K562 (cell line): ENCODE measurements around the gene KAZN. TPM values are rescaled to one million over a fixed set of nuclear protein-coding genes. Genes with fewer than 3 reads are reported as not detected.

ENCODE experiments used
- ATAC-seq: fragments of 200-7000 bp; cut with Tn5 transposase; 3 replicates; pipeline ENCODE4 v1.9.1; 2020; ENCODE audit warnings: moderate library complexity
- BruUV-seq: library from RNA; stranded (reverse); fragments of 400-500 nt; replicated peaks from 2 replicates; lab custom pipeline; 2021; lab: Mats Ljungman, UMichigan
- CTCF ChIA-PET: fragments of 300-600 bp; formaldehyde crosslinking; extraction: SDS; loops from one replicate; lab custom pipeline; 2021; ENCODE audit warnings: low intra/inter-chr PET ratio; lab: Yijun Ruan, JAX
- POLR2A ChIA-PET: fragments of 300-600, 350-650 bp; sonication (Branson Sonifier 250); formaldehyde crosslinking; extraction: SDS; loops from one replicate; lab custom pipeline; 2021; ENCODE audit warnings: antibody characterized with exemption, inconsistent platforms; lab: Yijun Ruan, JAX
- DNase-seq, 4 experiments: peaks; one replicate each; pipeline versions ENCODE4 v3.0.0 to v3.0.0-alpha.2; 2011 to 2018; ENCODE audit warnings: low spot score in 3 of 4, mixed read lengths in 3 of 4; ENCODE audit errors: extremely low read depth in 1 of 4
- FAIRE-seq: peaks from 2 replicates; lab custom pipeline; 2011; peaks lifted over from hg19 to GRCh38; lab: Jason Lieb, UNC
- H2AFZ ChIP-seq: 2 replicates; pipeline ENCODE4 v1.6.0; 2011; ENCODE audit warnings: low read depth, low read length, control low read depth, inconsistent platforms
- H3K27ac ChIP-seq: fragments of 200-600 bp; 3 replicates; pipeline ENCODE4 v1.8.0; 2011; ENCODE audit warnings: low read depth, mild to moderate bottlenecking, control low read depth, inconsistent platforms, low read length, moderate library complexity, mixed read lengths; ENCODE audit errors: extremely low read depth
- H3K27me3 ChIP-seq, 2 experiments: fragments of 300-600 bp in 1 of 2; 2 replicates in 1 of 2; 3 replicates in 1 of 2; pipeline versions ENCODE4 v1.6.0 to v1.8.0; 2011; ENCODE audit warnings: inconsistent platforms in 2 of 2, low read length in 2 of 2, mild to moderate bottlenecking in 1 of 2, mixed read lengths in 1 of 2, moderate library complexity in 1 of 2; ENCODE audit not compliant: control insufficient read depth in 2 of 2, insufficient read depth in 2 of 2
- H3K36me3 ChIP-seq: fragments of 300-600 bp; 3 replicates; pipeline ENCODE4 v1.8.0; 2011; ENCODE audit warnings: mild to moderate bottlenecking, low read length, inconsistent platforms; ENCODE audit not compliant: control insufficient read depth, insufficient read depth
- H3K4me1 ChIP-seq, 2 experiments: fragments of 200-600 bp in 1 of 2; replicated peaks in 1 of 2; 2 replicates in 1 of 2; 3 replicates in 1 of 2; pipeline versions ENCODE4 v1.5.1 to v1.8.0; 2011; ENCODE audit warnings: inconsistent platforms in 2 of 2, low read length in 2 of 2, mild to moderate bottlenecking in 1 of 2, mixed read lengths in 1 of 2, moderate library complexity in 1 of 2; ENCODE audit not compliant: control insufficient read depth in 2 of 2, insufficient read depth in 2 of 2
- H3K4me2 ChIP-seq: 2 replicates; pipeline ENCODE4 v1.6.1; 2011; ENCODE audit warnings: low read length, control low read depth, inconsistent platforms, mixed read lengths; ENCODE audit not compliant: insufficient read depth
- H3K4me3 ChIP-seq: fragments of 200-600 bp; sonication (generic), shearing (Covaris generic); 2 replicates; pipeline ENCODE4 v1.5.1; 2016; ENCODE audit warnings: control low read depth, inconsistent platforms
- H3K79me2 ChIP-seq: fragments of 200-600 bp; 3 replicates; pipeline ENCODE4 v1.8.0; 2011; ENCODE audit warnings: low read length, inconsistent platforms; ENCODE audit not compliant: control insufficient read depth, insufficient read depth
- H3K9ac ChIP-seq, 2 experiments: 2 replicates each; pipeline versions ENCODE4 v1.6.0 to v1.6.1; 2011; ENCODE audit warnings: low read depth in 2 of 2, low read length in 2 of 2, control low read depth in 1 of 2, inconsistent platforms in 1 of 2, mild to moderate bottlenecking in 1 of 2, mixed read lengths in 1 of 2; ENCODE audit not compliant: insufficient read depth in 1 of 2
- H3K9me1 ChIP-seq: one replicate; pipeline ENCODE4 v1.6.0; 2011; ENCODE audit warnings: inconsistent platforms, mild to moderate bottlenecking, low read length, moderate library complexity; ENCODE audit not compliant: control insufficient read depth, insufficient read depth
- H3K9me3 ChIP-seq: replicated peaks from 2 replicates; pipeline ENCODE4 v1.5.1; 2011; ENCODE audit warnings: low read depth, low read length, inconsistent platforms; ENCODE audit not compliant: control insufficient read depth, insufficient read depth
- H4K20me1 ChIP-seq: replicated peaks from 2 replicates; pipeline ENCODE4 v1.6.1; 2011; ENCODE audit warnings: low read length, inconsistent platforms, mixed read lengths; ENCODE audit not compliant: control insufficient read depth, insufficient read depth
- ARHGAP35 ChIP-seq: fragments of 450-650 bp; IDR thresholded peaks from 2 replicates; pipeline ENCODE4 v1.6.1; 2018; ENCODE audit not compliant: partially characterized antibody
- CTBP1 ChIP-seq: fragments of 450-650 bp; IDR thresholded peaks from 2 replicates; pipeline ENCODE4 v1.6.1; 2016; ENCODE audit warnings: borderline replicate concordance
- ELF4 ChIP-seq: fragments of 450-650 bp; formaldehyde crosslinking; IDR thresholded peaks from 2 replicates; pipeline ENCODE4 v1.4.0; 2022; ENCODE audit warnings: missing genetic modification characterization
- FOXK1 ChIP-seq: sonication (generic); formaldehyde crosslinking; IDR thresholded peaks from 2 replicates; pipeline ENCODE4 v1.8.0; 2022; ENCODE audit warnings: missing genetic modification reagents, mild to moderate bottlenecking, borderline replicate concordance
- NFE2L1 ChIP-seq: fragments of 450-650 bp; IDR thresholded peaks from 2 replicates; pipeline ENCODE4 v1.6.1; 2016; ENCODE audit warnings: missing genetic modification characterization, low read depth, mild to moderate bottlenecking, missing compliant biosample characterization, moderate library complexity, borderline replicate concordance
- RBM22 ChIP-seq: fragments of 200-400 bp; formaldehyde crosslinking; IDR thresholded peaks from 2 replicates; pipeline ENCODE4 v1.6.1; 2018; ENCODE audit warnings: low read length, low read depth; ENCODE audit not compliant: poor library complexity, severe bottlenecking
- ZNF512 ChIP-seq: IDR thresholded peaks from 2 replicates; pipeline ENCODE4 v1.6.1; 2016; ENCODE audit warnings: missing genetic modification characterization, missing compliant biosample characterization
- ZNF740 ChIP-seq, 3 experiments: fragments of 200-800 bp in 1 of 3; sonication (Bioruptor generic) in 1 of 3; sonication (generic) in 1 of 3; formaldehyde crosslinking in 1 of 3; IDR thresholded peaks; 2 replicates each; pipeline versions ENCODE4 v1.6.1 to v1.8.0; 2016 to 2022; ENCODE audit warnings: mild to moderate bottlenecking in 2 of 3, missing compliant biosample characterization in 2 of 3, missing genetic modification characterization in 2 of 3, missing genetic modification reagents in 1 of 3
- WGBS: fragments of 100-300 bp; shearing (Covaris generic); methylation state at CpG from one replicate; pipeline ENCODE4 v1.1.6; 2016; ENCODE audit warnings: low coverage, mixed read lengths; ENCODE audit not compliant: insufficient coverage; ENCODE audit errors: missing lambda C conversion rate; 5-methylcytosine and 5-hydroxymethylcytosine counted together
- in situ Hi-C: fragments of 300-500 bp; cut with MboI; formaldehyde crosslinking; loops from 4 replicates; pipeline ENCODE4 v1.15.0; 2018; ENCODE audit warnings: inconsistent platforms, mixed read lengths
- intact Hi-C: fragments of 100-400 bp; cut with micrococcal nuclease; formaldehyde crosslinking; loops from 2 replicates; pipeline ENCODE4 v1.14.2; 2022
- polyA plus RNA-seq, 8 experiments: library from polyadenylated mRNA; depleted of rRNA in 4 of 8; stranded (reverse) in 5 of 8; unstranded in 3 of 8; fragments of >200 nt; fragmentation: Nextera tagmentation in 2 of 8; fragmentation: Illumina TruSeq in 1 of 8; extraction: Ambion mirVana in 2 of 8; extraction: Trizol in 1 of 8; gene quantifications; 2 replicates each; pipeline versions ENCODE4 v1.2.1 to v1.2.3, GENCODE V29; 2011 to 2014; ENCODE audit warnings: inconsistent platforms in 1 of 8, missing spikeins in 1 of 8
- total RNA-seq, 7 experiments: library from RNA; depleted of rRNA in 6 of 7; stranded (reverse); fragments of >200 nt in 6 of 7; fragmentation: Illumina TruSeq in 2 of 7; extraction: Trizol in 2 of 7; gene quantifications; 2 replicates each; pipeline versions ENCODE4 v1.2.1 to v1.2.3, GENCODE V29; 2011 to 2021; ENCODE audit warnings: low replicate concordance in 1 of 7

The KAZN gene
- total and polyA plus RNA-seq, 9 of the 15 experiments (the other 6 are each of a cell fraction or from before 2014, with no cell fraction given) = 2.1 to 21.6 (median 5.4) TPM

- TF ChIP-seq CTBP1 (peak; percentile 45; the same call in 1 of the 2 replicates), FOXK1 (CRISPR knock-in tag) (no peak)
Observed at GRCh38 chr1:15100121-15100879, 501.8 kb downstream of the KAZN start (continued).

- no peak overlapping the region for H2AFZ ChIP-seq
- CTCF ChIA-PET = interaction anchor here (0.7 kb wide), 1 partner anchor 64 kb away, joined by 4 read pairs; no protein-coding TSS in a partner anchor
- no TSS peak for BruUV-seq
Observed at GRCh38 chr1:15100880-15101760, 502.6 kb downstream of the KAZN start.

More at GRCh38 chr1:15100880-15101760, 502.6 kb downstream of the KAZN start:
- no peak overlapping the region for H3K9ac ChIP-seq
- FAIRE-seq = no peak
- TF ChIP-seq NFE2L1 (tag) (no peak), ZNF740 (CRISPR knock-in tag; IDR thresholded peaks at IDR 0.05) (0 out of 2 replicates have a peak, but pooled peaks have one; percentile 1), ZNF740 (tag; IDR thresholded peaks at IDR 0.05) (no peak), ELF4 (CRISPR knock-in tag) (peak; percentile 48; the same call in 1 of the 2 replicates), RBM22 (no peak), ARHGAP35 (peak; percentile 8), ZNF512 (peak; percentile 76)
- H3K4me3 ChIP-seq = no peak overlapping the region
- in situ Hi-C loops = no loop called here
- H3K27me3 ChIP-seq = peaks cover 13 to 60% of the 10 kb centered on the region in 2 experiments; a peak in 4 of 5 replicates
- no peaks in the 10 kb centered on the region for H3K79me2 ChIP-seq
- peaks cover 0 to 2% of the 10 kb centered on the region in 2 experiments; a peak in 1 of 5 replicates for H3K4me1 ChIP-seq
- POLR2A ChIA-PET = no interaction called here
- H3K9me3 ChIP-seq = no peaks in the 10 kb centered on the region
- H3K36me3 ChIP-seq = no peaks in the 10 kb centered on the region
- WGBS = 2% methylated on average over 21 of the region's 21 CpGs
- intact Hi-C loops = loop anchor here (5.0 to 10.0 kb wide), 2 partner anchors 356 to 1134 kb away; no protein-coding TSS in a partner anchor
- H4K20me1 ChIP-seq = peaks cover 11% of the 10 kb centered on the region
- no peak overlapping the region for H3K4me2 ChIP-seq
- ATAC-seq = no peak
- no peak for DNase-seq
- no peak overlapping the region for H3K27ac ChIP-seq
- no peaks in the 10 kb centered on the region for H3K9me1 ChIP-seq
